Peyer's patch (tissue), 4 donors: ENCODE measurements around the gene FRMD4A. TPM values are rescaled to one million over a fixed set of nuclear protein-coding genes. Genes with fewer than 3 reads are reported as not detected.

Experiments used
- DNase-seq, 3 donors: peaks; one replicate each; pipeline ENCODE4 v3.0.0-alpha.2; 2017 to 2019
- H3K27ac ChIP-seq, 4 donors: fragments of 200-600 bp; sonication (generic); one replicate each; pipeline ENCODE4 v1.5.1; 2016 to 2019
- H3K27me3 ChIP-seq, 2 donors: fragments of 200-600 bp; sonication (generic); one replicate each; pipeline ENCODE4 v1.5.1; 2019
- H3K36me3 ChIP-seq, 3 donors: fragments of 200-600 bp; sonication (generic); one replicate each; pipeline ENCODE4 v1.5.1; 2016 to 2019
- H3K4me1 ChIP-seq, 4 donors: fragments of 200-600 bp; sonication (generic); one replicate each; pipeline ENCODE4 v1.5.1; 2016 to 2019
- H3K4me3 ChIP-seq, 4 donors: fragments of 200-600 bp; sonication (generic); 1 replicate in 3 of 4; 2 replicates in 1 of 4; pipeline ENCODE4 v1.5.1; 2016 to 2019; ENCODE audit warnings: mild to moderate bottlenecking in 1 of 4
- H3K9me3 ChIP-seq, 4 donors: fragments of 200-600 bp; sonication (generic); one replicate each; pipeline ENCODE4 v1.5.1; 2016 to 2019; ENCODE audit warnings: mild to moderate bottlenecking in 1 of 4
- CTCF ChIP-seq, 6 experiments: fragments of 450-650 bp in 4 of 6; fragments of 200-600 bp in 2 of 6; sonication (generic) in 1 of 6; IDR thresholded peaks; one replicate each; pipeline ENCODE4 v1.5.1; 2017 to 2019; ENCODE audit warnings: antibody characterized with exemption in 6 of 6, mild to moderate bottlenecking in 3 of 6, moderate library complexity in 1 of 6
- POLR2A ChIP-seq, 2 donors: fragments of 450-650 bp; IDR thresholded peaks; one replicate each; pipeline ENCODE4 v1.5.1; 2017; ENCODE audit warnings: antibody characterized with exemption in 2 of 2, mild to moderate bottlenecking in 2 of 2, moderate library complexity in 2 of 2
- total RNA-seq, 4 donors: library from RNA; depleted of rRNA; stranded (reverse); fragments of >200 nt; gene quantifications; one replicate each; pipeline ENCODE4 v1.1.0, GENCODE V29; 2016

The FRMD4A gene
- total RNA-seq, 4 donors from 2014 or later: 3.0 to 47.9 (median 5.9) TPM

- Histone ChIP-seq H3K27ac (no peak overlapping the region), H3K4me1 (peaks cover 0 to 3% (median 0%) of the 10 kb centered on the region in 4 donors), H3K27me3 (no peaks in the 10 kb centered on the region), H3K36me3 (peaks cover 0 to 11% (median 0%) of the 10 kb centered on the region in 3 donors), H3K9me3 (no peaks in the 10 kb centered on the region), H3K4me3 (no peak overlapping the region)
- no peak for DNase-seq
- TF ChIP-seq CTCF (IDR thresholded peaks at IDR 0.05) (no peak), POLR2A (IDR thresholded peaks at IDR 0.05) (no peak)
These were observed 640.4 kb downstream of the FRMD4A start for GRCh38 chr10:13690281-13690825.

- peaks cover 0 to 12% (median 0%) of the 10 kb centered on the region in 4 donors for H3K4me1 ChIP-seq
- peak overlapping the region in 2 of 4 donors; percentile 13 to 43 for H3K27ac ChIP-seq
These were observed 644.4 kb downstream of the FRMD4A start for GRCh38 chr10:13686331-13686752.

DNA sequence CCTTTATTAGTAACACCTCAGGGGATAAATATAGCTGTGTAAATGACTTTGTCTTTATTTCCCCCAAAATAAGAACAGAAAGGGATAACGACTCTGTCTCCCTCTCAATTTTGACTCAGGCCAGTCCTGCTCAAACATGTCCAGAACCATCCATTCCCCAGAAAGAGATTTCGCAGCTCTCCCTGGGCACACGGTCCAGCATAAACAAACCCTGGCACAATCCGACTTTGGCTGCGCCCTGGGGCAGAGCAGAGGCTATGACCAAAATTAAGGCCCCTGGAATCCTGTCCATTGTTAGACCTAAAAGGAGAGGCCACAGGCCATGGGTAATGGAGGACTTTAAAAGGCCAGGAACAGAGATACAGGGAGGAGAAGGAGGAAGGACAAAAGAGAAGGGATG, 644.8 kb downstream of the FRMD4A start:
- H3K27ac ChIP-seq: peak overlapping the region in 2 of 4 donors; percentile 13 to 43
- H3K4me1 ChIP-seq: peaks cover 0 to 12% (median 0%) of the 10 kb centered on the region in 4 donors
- no peak for DNase-seq

More at GRCh38 chr10:13686331-13686752, 644.4 kb downstream of the FRMD4A start:
- no peaks in the 10 kb centered on the region for H3K27me3 ChIP-seq
- no peak overlapping the region for H3K4me3 ChIP-seq
- TF ChIP-seq POLR2A (IDR thresholded peaks at IDR 0.05) (no peak), CTCF (IDR thresholded peaks at IDR 0.05) (no peak)
- H3K9me3 ChIP-seq: no peaks in the 10 kb centered on the region
- no peaks in the 10 kb centered on the region for H3K36me3 ChIP-seq
- no peak for DNase-seq

DNA sequence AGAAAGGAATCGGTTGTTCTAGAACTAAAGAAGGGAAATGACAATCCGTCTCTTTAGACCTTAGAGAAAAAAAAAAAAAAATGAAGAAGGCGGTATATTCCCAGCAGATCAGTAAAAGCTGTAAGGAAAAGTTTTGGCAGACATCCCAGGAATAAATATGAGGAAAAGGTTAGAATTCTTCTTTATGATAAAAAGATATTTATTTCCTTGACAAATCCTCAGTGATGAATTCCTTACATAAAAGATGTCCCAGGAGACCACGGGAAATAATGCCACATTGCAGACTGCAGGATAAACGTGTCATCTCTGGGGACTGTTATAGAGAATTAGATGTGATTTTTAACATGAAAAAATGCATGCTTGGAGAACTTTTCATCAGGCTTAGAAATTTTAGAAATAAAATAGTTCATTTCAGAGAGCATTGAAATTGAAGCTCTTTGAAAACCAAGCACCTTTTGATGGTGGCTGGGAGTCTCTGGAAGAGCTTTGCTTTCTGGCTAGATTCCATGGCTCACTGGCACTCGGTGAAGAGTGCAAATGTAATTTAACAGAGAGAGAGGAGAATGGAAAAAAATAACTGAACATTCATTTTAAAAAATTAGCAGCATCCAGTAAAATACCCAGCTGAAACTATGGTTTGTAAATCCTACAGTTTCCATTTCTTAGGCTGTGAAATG, 645.8 kb downstream of the FRMD4A start:
- DNase-seq: no peak
- Histone ChIP-seq H3K4me3 (no peak overlapping the region), H3K27me3 (no peaks in the 10 kb centered on the region), H3K4me1 (peaks cover 0 to 12% (median 0%) of the 10 kb centered on the region in 4 donors), H3K9me3 (no peaks in the 10 kb centered on the region), H3K27ac (peak overlapping the region in 2 of 4 donors; percentile 55 to 76), H3K36me3 (no peaks in the 10 kb centered on the region)
- TF ChIP-seq POLR2A (IDR thresholded peaks at IDR 0.05) (no peak), CTCF (IDR thresholded peaks at IDR 0.05) (no peak)

More for the DNA sequence above, 644.8 kb downstream of the FRMD4A start:
- no peaks in the 10 kb centered on the region for H3K36me3 ChIP-seq
- H3K27me3 ChIP-seq: no peaks in the 10 kb centered on the region
- H3K4me3 ChIP-seq: no peak overlapping the region
- no peak for TF ChIP-seq POLR2A (IDR thresholded peaks at IDR 0.05)
- no peak for TF ChIP-seq CTCF (IDR thresholded peaks at IDR 0.05)
- no peaks in the 10 kb centered on the region for H3K9me3 ChIP-seq

- H3K27me3 ChIP-seq: no peaks in the 10 kb centered on the region
- H3K27ac ChIP-seq: peak overlapping the region; percentile 41 to 76 (median 50)
- TF ChIP-seq CTCF (IDR thresholded peaks at IDR 0.05) (no peak), POLR2A (IDR thresholded peaks at IDR 0.05) (no peak)
- no peaks in the 10 kb centered on the region for H3K9me3 ChIP-seq
- peak in 1 of 3 donors; percentile 62 for DNase-seq
- no peak overlapping the region for H3K4me3 ChIP-seq
- H3K4me1 ChIP-seq: peaks cover 0 to 12% (median 0%) of the 10 kb centered on the region in 4 donors
- H3K36me3 ChIP-seq: no peaks in the 10 kb centered on the region
These were observed 646.4 kb downstream of the FRMD4A start for GRCh38 chr10:13684252-13684791.
